GM19455 (cell line): ENCODE data around the gene CDC42BPB.
"Not testable (repeated sequence)": the region's sequence is repeated elsewhere in the genome, so short reads cannot be mapped to it uniquely, and the experiment has no call there.

Experiments
- ATAC-seq: cut with Tn5 transposase; IDR thresholded peaks from one replicate; pipeline ENCODE4 v1.9.1; 2021; ENCODE audit not compliant: unreplicated experiment

Gene CDC42BPB

DNA sequence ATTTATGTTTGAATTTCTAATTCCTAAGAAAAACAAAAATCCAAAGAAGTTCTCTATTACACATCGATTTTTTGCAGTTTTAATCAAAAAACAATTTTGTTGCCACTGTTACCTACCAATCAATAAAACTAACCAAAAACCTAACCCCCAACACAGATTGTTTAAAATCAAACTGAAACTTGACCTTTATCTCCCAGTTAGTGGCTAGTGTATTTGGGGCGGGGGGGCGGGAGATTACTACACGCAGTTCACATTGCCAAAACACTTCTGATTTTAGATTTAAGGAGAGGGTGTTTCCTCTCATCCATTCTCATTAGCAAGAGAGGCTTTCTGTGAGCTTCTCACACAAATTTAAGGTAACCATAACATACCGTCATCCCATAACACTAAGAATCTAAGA lies 6.4 kb downstream of the CDC42BPB start:
- no peak for ATAC-seq

DNA sequence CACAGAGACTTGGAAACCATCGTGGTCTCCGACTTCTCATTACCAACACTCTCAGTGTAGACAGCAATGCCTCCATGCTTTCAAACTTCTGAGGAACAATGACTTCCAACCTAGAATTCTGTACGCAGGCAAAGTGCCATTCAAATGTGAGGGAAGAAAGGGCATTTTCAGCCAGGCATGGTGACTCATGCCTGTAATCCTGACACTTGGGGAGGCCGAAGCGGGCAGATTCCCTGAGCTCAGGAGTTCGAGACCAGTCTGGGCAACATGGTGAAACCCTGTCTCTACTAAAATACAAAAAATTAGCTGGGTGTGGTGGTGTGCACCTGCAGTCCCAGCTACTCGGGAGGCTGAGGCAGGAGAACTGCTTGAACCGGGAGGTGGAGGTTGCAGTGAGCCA lies 9.9 kb downstream of the CDC42BPB start:
- ATAC-seq, result not testable (repeated sequence)

DNA sequence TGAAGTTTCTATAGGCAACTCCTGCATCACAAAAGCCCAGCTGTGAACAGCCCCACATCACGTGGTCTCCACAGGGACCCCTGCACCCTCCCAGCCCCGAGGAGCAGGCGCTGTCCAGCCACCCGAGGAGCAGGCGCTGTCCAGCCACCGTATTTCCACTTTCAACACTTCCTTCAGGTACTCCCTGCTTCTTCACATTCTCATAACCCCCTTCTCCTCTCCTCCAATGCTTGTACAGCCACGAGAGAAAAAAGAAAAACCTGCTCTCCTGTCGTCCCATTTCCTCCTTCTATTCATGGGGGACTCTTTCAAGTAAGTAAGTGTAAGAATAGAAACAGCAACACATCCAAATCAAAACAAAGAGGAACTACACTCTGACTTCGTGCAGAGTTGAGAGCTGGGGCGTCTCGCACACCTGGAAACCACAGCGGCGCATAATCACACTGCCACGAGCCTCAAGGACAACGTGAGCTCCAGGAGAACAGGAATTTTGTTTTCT lies 11.9 kb downstream of the CDC42BPB start:
- no peak for ATAC-seq

DNA sequence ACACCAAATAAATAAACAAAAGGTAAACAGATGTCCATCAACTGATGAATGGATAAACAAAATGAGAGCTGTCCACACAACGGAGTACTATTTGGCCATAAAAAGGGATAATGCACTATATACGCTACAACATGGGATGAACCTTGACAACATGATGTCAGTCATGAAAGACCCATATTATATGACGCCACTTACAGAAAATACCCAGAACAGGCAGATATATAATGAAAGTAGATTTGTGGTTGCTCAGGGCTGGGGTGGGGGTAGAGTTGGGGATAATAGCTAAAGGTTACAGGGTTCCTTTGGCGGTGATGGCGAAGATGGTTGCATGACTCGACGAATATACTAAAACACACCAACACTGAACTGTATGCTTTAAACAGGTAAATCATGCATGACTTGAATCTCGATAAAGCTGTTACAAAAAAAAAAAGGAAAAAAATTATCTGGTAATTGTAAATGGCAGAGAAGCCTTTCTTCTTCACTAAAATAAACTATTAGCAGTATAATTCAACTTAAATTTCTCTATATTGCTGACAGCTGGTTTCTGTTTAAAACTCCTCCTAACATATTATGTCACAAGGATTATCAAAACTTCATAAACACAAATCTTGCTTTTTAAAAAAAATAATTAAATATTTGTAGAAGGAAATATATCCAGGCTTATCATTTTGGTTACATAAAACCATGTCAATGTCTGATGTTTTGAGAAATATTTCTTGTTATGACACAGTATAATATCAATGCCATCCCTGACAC lies 13.9 kb downstream of the CDC42BPB start:
- ATAC-seq, result no peak

DNA sequence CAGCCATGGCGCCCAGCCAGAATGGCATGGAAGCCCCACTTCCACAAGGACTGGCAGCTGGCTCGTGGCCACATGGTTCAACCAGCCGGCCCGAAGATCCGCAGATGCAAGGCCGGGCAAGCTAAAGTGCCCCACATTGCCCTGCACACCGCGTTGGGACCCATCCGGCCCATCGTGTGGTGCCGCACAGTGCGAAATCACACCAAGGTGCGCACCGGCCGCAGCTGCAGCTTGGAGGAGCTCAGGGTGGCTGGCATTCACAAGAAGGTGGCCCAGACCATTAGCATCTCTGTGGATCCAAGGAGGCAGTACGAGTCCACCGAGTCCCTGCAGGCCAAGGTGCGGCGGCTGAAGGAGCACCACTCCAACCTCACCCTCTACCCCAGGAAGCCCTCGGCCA lies 15.9 kb downstream of the CDC42BPB start:
- ATAC-seq, result no peak

DNA sequence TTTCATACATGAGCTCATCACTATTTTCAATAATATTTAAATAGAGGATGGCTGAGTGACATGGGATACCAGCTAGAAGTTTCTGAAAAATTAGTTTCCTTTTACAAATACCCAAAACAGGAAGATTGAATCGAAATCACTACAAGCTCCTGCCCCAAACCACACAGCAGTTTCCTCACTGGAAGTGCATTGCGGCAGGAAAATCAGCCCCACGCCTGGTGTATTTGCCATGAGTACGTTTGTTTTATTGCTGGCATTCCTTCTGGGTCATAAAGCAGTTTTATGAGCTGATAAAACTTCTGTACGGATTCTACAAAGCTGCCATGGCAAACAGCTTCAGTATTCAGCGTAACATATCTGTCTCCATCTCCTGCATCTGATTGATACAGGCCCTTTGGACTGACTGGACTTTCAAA lies 23.7 kb downstream of the CDC42BPB start:
- ATAC-seq, result no peak

DNA sequence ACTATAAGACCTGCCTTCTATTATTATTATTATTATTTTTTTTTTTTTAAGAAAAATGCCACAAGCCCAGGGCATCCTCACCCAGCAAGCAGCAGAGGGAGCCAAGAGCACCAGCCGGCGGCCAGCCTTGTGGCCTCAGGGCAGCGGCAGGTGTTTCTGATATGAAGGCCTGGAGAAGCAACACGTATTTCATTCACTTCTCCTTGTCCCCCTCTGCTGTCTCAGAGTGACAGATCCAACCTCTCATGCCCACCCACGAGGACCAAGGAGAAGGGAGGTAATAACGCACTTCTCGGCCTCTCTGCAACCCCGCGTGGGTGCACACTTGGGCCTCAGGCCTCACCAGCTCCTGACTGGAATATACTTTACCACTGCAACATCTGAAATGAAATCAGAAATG lies 25.4 kb downstream of the CDC42BPB start:
- no peak for ATAC-seq

DNA sequence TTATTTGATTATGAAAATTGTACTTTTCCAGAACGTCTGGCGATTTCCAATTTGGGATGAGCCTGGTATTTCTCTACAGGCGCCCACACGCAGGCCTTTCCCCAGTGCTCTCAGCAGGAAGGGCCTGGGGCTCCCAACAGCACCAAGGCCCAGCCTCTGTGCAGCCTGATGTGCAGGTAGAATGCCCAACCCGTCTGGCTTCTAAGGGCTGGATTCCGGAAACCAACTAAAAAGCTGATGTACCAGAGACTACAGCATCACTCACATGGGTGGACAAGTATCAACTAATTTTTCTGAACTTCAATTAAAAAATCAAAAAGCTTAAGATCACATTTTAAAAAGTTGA lies 25.8 kb downstream of the CDC42BPB start:
- no peak for ATAC-seq

DNA sequence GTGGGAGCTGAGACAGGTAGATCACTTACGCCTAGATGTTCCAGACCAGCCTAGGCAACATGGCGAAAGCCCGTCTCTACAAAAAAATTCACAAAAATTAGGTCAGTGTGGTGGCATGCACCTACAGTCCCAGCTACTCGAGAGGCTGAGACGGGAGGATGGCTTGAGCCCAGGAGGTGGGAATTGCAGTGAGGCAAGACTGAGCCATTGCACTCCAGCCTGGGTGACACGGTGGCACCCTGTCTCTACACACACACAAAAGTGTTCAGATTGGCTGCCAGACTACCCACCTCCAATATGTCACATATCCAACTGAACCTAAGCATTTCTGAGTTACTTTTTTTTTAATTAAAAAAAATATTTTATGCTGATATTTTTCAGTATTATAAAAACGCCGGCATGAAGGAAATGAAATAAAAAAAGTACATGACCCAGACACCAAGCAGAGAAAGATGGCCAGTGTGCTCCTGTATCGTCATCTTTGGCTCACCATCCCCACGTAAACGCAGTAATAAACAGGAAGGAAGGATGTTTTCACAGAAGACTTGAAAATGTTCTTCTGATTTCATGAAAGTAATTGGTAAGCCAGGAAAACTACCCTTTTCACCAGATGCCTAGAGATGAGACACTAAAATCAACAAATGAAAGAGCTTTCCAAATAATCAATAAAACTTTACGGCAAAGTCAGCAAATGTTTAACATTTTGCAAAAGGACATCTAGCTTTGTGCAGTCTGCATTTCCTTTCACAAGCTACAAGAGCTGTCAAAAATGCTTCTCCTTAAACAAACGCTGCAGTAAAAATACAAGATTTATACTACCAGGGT lies 26.4 kb downstream of the CDC42BPB start:
- ATAC-seq, result no peak

DNA sequence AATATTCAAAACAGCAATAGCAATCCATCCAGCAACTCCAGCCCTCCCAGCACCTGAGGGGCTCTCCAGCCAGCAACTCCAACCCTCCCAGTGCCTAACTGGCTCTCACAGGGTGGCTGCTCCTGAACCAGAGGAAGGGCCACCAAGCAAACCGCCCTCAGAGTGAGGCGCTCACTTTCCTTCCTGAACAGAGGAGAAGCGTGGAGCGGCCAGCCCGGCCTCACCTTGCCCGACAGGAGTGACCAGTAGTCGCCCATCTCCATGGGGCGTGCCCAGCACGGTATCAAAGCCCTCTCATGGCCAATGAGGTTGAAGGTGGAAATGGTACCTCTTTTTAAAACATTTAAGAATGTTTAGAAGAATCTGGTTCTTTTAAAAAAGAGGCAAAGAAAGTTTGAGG lies 27.4 kb downstream of the CDC42BPB start:
- no peak for ATAC-seq

DNA sequence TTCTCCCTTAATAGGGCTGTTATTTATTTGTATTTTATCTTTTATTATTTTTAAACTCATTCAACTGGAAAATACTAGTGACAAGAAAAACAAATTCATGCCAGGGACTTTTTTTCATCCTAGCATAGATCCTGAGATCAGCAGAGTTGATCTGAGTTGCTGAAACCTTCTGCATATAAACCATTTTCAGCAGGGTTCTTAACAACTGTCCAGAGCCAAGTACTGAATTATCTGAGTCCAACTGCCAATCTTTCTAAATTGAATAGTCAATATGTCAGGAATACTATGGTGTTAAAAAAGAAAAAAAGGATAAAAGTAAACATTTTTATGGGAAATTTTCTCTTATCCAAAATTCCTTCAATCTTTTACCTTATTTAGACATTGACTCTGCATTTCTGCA lies 28.6 kb downstream of the CDC42BPB start:
- no peak for ATAC-seq

DNA sequence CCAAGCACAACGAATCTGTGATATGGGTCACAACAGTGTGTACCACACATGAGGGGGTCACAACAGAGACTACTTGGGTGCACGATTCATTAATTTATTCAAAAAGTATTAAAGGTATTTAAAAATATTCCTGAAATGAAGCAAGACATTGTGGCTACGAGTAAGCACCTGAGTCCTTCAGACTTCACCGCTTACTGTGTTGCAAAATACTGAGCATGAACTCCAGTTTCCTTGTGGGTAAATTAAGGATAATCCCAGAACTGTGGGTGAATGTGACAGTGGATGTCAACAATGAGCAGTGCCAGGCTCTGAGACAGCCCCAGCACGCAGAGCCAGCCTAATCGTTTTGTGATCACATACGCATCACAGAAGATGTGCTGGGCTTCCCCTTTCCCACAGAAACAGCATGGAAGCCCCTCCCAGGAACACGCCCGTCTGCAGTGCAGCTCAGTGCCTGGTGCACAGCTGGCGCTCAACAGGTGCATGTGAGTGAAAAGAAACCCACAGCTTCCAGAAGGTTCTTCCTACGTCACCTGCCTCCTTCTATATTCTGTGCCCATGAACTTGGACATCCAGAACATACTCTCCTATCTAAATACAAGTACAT lies 29.1 kb downstream of the CDC42BPB start:
- ATAC-seq, result no peak

DNA sequence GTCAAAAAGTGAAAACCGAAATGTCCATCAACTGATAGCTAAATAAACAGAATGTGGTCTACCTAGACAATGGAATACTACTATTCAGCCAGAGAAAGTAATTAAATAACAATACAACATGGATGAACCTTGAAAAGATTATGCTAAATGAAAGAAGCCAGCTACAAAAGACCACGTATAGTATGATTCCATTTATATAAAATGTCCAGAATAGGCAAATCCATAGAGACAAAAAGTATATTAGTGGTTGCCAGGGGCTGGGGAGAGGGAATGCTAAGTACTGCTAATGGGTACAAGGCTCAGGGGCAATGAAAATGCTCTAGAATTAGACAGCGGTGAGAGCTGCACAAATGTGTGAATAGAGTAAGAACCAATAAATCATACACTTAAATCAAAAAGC lies 29.9 kb downstream of the CDC42BPB start:
- ATAC-seq, result no peak

DNA sequence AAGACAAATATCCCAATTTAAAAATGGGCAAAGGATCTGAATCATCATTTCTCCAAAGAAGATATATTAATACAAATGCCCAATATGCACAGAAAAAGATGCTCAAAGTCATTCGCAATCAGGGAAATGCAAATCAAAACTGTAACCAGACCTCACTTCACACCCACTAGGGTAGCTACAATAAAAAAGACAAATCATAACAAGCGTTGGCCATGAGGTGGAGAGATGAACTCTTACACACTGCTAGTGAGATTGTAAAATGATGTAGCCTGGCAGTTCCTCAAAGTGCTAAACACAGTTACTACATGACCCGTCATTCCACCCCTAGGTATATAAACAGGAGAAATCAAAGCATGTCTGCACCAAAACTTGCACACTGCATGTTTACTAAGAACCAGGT lies 30.4 kb downstream of the CDC42BPB start:
- ATAC-seq, result no peak

DNA sequence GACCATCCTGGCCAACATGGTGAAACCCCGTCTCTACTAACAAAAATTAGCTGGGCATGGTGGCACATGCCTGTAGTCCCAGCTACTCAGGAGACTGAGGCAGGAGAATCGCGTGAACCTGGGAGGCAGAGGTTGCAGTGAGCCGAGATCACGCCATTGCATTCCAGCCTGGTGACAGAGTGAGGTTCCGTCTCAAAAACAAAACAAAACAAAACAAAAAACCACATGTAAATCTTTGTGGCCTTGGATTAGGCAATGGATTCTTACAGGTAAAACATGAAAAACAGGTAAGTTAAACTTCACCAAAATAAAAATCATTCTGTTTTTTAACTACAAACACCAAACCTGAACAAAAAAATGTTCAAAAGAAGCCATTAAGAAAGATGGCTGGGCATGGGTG lies 31.2 kb downstream of the CDC42BPB start:
- not testable (repeated sequence) for ATAC-seq

DNA sequence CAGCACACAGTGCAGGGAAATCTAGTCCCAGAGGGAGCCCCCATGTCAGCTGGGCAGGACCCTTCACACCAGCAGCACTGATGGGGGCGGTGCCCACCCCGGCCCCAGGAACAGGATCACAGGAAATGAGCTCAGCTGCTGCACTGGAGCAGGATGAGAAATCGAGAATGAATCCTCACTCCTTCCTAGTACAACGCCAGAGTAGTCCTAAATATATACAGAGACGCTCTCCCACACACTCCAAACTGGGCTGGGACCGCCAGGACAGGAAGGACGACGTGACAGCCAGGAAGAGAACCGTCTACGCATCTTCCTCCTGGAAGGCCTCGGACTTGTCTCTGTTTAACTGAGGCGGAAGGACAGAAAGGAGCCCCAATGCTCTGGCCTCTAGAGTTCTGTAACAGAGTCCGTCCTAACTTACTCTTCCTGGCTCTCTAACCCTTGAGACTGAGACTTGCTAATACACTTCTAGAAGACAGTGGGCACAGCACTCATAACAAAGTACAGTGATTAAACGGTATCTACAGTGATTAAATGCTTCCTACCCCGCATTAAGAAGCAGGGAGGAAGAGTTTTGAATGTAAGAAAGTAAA lies 33.4 kb downstream of the CDC42BPB start:
- no peak for ATAC-seq

DNA sequence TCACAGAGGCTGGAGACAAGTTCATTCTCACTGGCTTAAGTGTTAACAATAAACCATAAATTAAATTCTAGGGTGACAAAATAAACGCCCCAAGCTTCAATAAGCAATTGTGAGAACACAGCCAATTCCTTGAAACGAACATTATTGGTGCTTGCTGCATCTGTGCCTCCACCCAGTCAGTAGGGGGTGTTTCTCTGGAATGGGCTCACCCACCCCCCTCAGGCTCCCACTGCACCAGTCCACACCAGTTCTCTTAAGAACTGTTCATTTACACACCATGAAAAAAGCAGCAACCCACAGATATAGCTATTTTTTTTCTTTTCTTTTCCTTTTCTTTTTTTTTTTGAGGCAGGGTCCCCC lies 34.7 kb downstream of the CDC42BPB start:
- ATAC-seq, result no peak

DNA sequence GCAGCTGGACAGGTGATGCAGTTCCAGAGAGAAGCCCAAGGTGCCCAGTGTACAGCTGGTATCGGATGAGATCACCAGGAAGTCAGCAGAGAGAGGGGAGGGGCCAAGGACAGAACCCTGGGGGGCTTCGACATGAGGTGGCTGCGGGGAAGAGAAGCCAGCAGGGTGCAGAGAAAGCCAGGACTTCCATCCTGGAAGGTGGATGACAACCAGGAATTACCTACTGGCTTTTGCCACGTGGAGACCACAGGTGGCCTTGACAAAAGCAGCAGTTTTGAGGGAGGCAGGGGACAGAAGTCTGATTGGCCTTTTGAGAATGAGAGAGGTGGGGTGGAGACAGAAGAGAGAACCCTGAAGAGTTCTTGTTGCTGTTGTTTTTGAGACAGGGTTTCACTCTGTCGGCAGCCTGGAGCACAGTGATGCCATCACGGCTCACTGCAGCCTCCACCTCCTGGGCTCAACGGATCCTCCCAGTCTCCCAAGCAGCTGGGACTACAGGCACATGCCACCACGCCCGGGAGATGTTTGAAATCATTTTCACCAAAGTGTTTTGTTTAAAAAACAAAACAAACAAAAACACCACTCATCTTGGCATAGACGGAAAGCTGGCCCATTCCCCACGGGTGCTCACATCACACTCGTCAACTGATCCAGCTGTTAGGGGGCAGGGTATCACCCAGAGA lies 35.2 kb downstream of the CDC42BPB start:
- ATAC-seq, result no peak

DNA sequence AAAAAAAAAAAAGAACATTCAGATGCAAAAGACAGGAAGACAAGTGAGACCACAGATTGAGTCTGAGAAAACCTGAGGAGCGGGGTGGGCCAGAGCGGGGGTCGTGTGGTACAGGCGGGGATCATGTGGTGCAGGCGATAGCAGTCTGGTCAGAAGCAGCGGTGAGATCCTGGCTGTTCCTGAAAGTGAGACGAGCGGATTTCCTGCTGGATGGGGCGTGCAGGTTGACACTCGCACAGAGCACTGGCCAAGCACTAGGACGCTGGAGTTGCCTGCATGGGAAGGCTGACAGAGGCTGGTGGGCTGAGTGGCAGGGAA lies 35.7 kb downstream of the CDC42BPB start:
- no peak for ATAC-seq

DNA sequence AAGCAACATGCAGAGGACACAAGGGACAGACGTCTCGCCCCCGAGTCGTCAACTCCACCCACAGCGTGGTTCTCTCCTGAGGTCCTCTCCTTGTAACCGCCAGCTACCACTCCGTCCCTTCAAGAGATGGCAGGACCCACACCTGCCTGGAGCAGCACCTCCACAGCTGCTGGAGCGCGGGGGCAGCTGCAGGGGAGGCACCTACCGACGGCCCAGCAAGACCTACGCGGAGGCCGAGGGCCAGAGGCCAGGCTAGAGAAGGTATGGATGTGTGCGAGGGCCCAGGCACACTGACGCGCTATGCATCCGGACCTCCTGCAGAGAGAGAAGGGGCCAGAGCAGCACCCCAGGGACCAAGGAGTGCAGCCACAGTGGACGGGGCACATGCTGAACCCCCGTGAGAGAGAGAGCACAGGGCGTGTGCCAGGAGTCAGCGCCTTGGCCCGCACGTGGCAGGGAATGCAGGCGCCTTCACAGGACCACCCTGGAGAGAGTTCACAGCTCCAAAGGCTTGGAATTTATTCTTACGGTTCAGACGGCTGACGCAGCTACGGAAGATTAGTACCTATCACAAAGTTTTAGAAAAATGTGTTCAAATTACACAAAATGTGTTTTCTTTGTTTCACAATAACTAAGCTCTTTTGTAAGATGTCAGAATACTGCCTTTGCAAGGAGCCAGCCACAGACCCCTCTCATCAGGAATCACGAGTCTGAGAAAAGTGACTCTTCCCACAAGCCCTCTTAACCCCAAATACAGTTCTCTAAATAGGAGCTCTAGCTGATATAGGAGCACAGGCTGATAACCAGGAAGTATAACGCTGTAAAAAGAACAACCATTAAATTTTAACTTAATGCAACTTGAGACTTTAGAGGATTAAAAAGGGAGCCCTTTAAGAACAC lies 36.8 kb downstream of the CDC42BPB start:
- no peak for ATAC-seq
